NCI-H510A (cell line): ENCODE results near the gene NARS2.
"Not testable (repeated sequence)": the region's sequence is repeated elsewhere in the genome, so short reads cannot be mapped to it uniquely, and the experiment has no call there.

Source experiments
- DNase-seq: peaks from one replicate; lab custom pipeline; 2025; lab: John Stamatoyannopoulos, UW

The NARS2 gene

DNA sequence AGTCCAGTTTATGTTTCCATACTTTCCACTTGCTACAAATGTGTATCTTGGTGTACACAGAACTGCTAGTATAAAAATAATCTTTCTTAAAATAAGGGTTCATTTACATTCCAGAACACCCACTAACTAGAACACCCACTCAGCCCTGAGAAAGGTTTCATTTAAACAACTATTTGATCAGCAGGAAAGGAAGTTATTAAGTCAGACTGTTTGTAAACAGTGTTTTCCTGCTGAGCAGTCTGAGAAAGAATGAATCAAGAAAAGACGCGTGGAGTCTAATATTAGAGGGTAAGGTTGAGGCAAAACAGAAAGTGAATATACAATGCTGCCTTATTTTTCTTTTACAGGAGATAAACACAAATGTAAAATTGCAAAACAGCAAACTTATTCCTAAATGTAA lies 32.7 kb downstream of the NARS2 start:
- DNase-seq: no peak

DNA sequence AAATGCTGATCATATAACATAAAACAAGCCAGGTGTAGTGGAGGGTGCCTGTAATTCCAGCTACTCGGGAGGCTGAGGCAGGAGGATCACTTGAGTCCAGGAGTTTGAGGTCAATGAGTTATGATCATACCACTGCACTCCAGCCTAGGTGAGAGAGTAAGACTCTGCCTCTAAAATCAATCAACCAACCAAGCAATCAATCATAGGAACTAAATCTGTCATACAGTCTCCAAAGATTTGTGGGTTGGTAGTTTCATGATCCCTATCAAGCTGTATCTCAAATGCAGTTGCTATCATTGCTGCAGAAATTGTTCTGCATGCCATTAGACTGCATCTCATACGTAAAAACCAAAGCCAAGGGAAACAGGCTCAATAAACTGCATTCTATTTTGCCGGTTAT lies 33.1 kb downstream of the NARS2 start:
- no peak for DNase-seq

DNA sequence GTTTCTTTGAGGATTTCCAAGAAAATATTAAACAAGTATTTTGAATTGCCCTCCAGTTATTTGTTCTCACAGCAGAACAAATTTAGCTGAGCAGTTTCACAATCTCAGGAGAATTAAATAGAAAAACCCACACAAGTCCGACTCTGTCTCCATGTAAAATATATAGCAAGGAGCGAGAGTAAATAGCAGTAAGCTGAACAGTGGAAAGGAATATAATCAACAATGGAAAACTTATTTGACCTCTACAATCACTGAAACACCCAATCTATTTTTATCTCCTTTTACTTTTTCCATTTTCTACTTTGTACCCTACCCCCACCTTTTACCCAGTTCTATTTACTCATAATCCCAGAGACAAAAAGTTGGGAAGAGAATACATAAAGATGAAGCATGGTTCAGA lies 34.4 kb downstream of the NARS2 start:
- DNase-seq: no peak

GRCh38 chr11:78539506-78539905 lies 35.2 kb downstream of the NARS2 start:
- DNase-seq: no peak

DNA sequence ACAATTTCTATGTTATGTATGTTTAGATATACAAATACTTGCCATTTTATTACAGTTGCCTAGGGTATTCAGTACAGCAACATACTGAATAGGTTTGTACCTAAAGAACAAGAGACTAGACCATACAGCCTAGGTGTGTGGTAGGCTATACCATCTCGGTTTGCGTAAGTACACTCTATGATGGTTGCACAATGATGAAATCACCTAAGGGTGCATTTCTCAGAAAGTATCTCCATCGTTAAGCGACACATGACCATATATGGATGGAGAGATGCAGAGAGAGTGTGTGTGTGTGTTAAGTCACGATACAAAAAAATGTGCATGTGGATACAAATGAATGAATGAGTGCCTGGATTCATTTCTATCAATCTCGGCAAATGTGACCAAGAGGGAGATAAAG lies 37.7 kb downstream of the NARS2 start:
- DNase-seq: no peak

- no peak for DNase-seq
Measured at GRCh38 chr11:78535920-78536319, 38.7 kb downstream of the NARS2 start.

GRCh38 chr11:78535027-78535426 lies 39.6 kb downstream of the NARS2 start:
- no peak for DNase-seq

GRCh38 chr11:78533399-78533798 lies 41.3 kb downstream of the NARS2 start:
- DNase-seq: no peak

GRCh38 chr11:78532991-78533390 lies 41.7 kb downstream of the NARS2 start:
- DNase-seq: no peak

GRCh38 chr11:78526497-78527146 lies 48.0 kb downstream of the NARS2 start:
- no peak for DNase-seq

DNA sequence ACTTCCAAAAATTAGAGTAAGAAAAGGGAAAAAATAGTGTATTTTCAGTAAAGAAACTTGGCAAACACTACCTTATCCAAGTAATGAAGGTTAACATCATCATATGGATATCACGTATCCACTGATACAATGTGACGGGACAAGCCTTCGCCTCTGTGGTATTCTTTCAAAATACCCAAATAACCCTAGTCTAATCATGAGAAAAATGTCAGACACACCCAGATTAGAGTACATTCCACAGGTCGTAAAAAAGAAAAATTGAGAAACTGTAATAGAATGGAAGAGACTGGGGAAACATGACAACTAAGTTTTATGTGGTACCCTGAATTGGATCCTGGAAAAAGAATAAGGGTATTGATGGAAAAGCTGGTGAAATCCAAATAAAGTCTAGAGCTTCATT lies 48.9 kb downstream of the NARS2 start:
- DNase-seq: no peak

DNA sequence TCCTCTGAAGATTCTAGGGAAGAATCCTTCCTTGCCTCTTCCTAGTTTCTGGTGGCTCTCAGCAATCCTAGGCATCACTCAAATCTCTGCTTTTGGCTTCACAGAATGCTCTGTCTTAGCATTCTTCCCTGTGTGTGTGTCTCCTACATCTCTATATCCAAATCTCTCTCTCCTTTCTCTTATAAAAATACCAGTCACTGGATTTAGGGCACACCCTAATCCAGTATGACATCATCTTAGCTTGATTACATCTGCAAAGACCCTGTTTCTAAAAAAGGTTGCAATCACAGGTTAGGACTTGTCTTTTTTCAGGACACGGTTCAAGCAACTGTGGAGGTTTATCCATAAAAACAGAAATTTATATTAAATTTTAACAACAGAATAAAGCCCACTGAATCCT lies 54.4 kb downstream of the NARS2 start:
- DNase-seq: no peak

- DNase-seq: no peak
Measured at GRCh38 chr11:78516281-78516680, 58.4 kb downstream of the NARS2 start.

- no peak for DNase-seq
Measured at GRCh38 chr11:78514922-78515502, 59.7 kb downstream of the NARS2 start.

DNA sequence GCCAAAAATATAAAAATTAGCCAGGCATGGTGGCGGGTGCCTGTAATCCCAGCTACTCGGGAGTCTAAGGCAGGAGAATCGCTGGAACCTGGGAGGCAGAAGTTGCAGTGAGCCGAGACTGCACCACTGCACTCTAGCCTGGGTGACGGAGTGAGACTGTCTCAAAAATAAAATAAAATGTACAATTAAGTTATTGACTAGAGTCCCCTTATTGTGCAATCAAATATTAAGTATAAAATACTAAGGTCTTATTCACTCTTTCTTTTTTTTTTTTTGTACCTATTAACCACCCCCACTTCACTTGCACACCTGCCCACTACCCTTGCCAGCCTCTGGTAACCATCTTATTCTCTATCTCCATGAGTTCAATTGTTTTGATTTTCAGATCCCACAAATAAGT lies 61.6 kb downstream of the NARS2 start:
- DNase-seq: not testable (repeated sequence)

- DNase-seq: no peak
Measured at GRCh38 chr11:78510597-78510996, 64.1 kb downstream of the NARS2 start.

DNA sequence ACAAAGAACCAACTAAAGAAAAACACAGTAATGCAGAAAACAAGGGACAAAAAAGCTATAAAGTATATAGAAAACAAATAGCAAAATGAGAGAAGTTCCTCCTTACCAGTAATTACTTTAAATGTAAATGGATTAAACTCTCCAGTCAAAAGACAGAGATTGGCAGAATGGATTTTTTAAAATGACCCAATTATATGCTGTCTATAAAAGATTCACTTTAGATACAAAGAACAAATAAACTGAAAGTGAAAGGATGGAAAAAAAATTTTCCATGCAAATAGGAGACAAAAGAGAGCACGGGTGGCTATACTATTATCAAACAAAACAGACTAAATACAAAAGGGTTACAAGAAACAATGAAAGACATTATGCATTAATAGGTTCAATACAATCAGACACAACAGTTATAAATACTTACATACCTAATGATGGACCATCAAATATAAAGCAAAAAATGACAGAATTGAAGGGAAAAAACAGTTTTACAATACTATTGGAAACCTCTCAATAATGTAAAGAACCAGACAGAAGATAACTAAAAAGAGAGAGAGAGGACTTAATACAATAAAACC lies 64.6 kb downstream of the NARS2 start:
- DNase-seq: no peak

DNA sequence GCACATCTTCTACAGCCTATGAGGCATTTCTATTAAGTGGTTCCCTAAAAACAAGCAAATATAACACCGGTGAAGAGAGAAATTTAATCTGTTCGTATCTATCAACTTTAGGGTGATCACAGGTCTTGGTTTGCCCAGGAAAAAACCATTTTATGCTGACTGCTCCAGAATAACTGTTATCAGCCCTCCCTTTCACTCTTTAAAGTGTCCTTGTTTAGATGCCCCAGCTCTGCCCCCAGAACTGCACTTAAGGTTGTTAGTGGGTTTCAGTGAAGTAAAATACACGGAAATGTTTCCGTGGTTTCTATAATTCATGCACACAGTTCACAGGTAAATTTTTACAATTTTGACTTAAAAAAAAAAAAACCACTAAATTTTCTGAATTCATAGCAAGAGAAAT lies 70.0 kb downstream of the NARS2 start:
- DNase-seq: no peak

DNA sequence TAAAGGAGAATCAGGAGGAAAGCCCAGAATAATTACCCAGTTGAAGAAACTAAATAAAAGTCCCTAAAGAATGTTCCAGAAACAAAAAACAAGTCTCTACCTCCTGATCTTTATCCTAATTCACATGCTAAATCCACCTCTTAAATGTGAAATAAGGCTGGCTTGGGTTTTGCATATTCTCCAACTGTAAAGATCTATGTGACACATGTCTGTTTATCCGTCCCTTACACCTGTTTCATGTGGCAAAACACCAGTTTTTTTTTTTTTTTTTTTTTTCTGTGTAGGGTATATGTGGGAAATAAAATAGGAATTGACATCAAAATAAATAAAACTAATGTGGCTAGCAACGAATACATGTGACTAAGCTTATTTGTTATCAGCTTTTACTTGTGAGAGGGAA lies 70.5 kb downstream of the NARS2 start:
- DNase-seq: no peak

DNA sequence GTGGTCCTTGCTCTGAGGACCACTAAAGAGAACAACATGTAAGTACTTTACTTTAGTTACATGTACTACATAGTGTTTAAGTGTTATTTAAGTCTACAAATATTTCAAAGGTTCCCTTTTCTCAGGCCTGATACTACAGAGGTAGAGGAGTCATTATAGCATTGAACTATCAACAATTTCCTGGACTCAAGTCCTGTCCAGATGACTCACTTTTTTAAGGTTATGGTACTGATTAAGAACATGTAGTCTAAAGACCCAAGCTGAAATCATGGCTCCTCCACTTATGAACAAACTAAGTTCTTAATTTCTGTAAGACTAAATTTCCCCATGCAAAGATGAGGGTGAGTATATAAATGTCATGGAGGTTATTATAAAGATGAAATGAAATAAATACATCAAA lies 74.7 kb downstream of the NARS2 start:
- DNase-seq: no peak

- DNase-seq: no peak
Measured at GRCh38 chr11:78497293-78497692, 77.4 kb downstream of the NARS2 start.

- no peak for DNase-seq
Measured at GRCh38 chr11:78493413-78493975, 81.2 kb downstream of the NARS2 start.

GRCh38 chr11:78492973-78493372 lies 81.7 kb downstream of the NARS2 start:
- DNase-seq: no peak

- no peak for DNase-seq
Measured at GRCh38 chr11:78489184-78489583, 85.5 kb downstream of the NARS2 start.
